ENCODE data around the gene MTG2. TPM values are rescaled to one million over a fixed set of nuclear protein-coding genes. Genes with fewer than 3 reads are reported as not detected.

Gene MTG2
- 13.6 and 23.5 TPM in 2 replicates for total RNA-seq

GRCh38 chr20:62182469-62183425 lies at the start of gene MTG2:
MTG2 (plus strand) TSS chr20:62183028; CDS start chr20:62193421, 10,393 bp downstream.

GRCh38 chr20:62143081-62143956 lies 39.5 kb upstream of the MTG2 start, which contains the start of the genes PSMA7 and SS18L1:
PSMA7 (minus strand) TSS chr20:62143394; CDS start chr20:62143303, 91 bp downstream.
SS18L1 (plus strand) TSS chr20:62143769; CDS start chr20:62143821, 52 bp downstream.

GRCh38 chr20:62219992-62220665 lies 37.3 kb downstream of the MTG2 start, which contains the start of gene HRH3:
HRH3 (minus strand) TSS chr20:62220278; CDS start chr20:62219970, 308 bp downstream.

GRCh38 chr20:62237801-62238568 lies 55.2 kb downstream of the MTG2 start, which contains the start of gene OSBPL2:
OSBPL2 (plus strand) TSS chr20:62238521; CDS start chr20:62256185, 17,664 bp downstream.

Other genes with a start within 250 kb of the MTG2 start
- 5.1 and 5.8 TPM in 2 replicates for gene TAF4, start 117.1 kb upstream of the MTG2 start, total RNA-seq
- gene LSM14B, start 60.6 kb upstream of the MTG2 start, total RNA-seq = 65.9 and 73.3 TPM in 2 replicates
- 152 and 178 TPM in 2 replicates for gene PSMA7, start 39.6 kb upstream of the MTG2 start, total RNA-seq
- gene SS18L1, start 39.3 kb upstream of the MTG2 start, total RNA-seq = 14.2 and 16.2 TPM in 2 replicates
- not detected in 2 replicates for gene HRH3, start 37.2 kb downstream of the MTG2 start, total RNA-seq
- gene OSBPL2, start 55.5 kb downstream of the MTG2 start, total RNA-seq = 45.4 and 46.6 TPM in 2 replicates
- 86.6 and 90.1 TPM in 2 replicates for gene ADRM1, start 120.0 kb downstream of the MTG2 start, total RNA-seq
- 12.8 and 14.3 TPM in 2 replicates for gene LAMA5, start 184.3 kb downstream of the MTG2 start, total RNA-seq
- 438 and 731 TPM in 2 replicates for gene RPS21, start 204.1 kb downstream of the MTG2 start, total RNA-seq
- 2.1 and 2.3 TPM in 2 replicates for gene CABLES2, start 224.3 kb downstream of the MTG2 start, total RNA-seq
- gene RBBP8NL, start 244.5 kb downstream of the MTG2 start, total RNA-seq = not detected in 2 replicates